ENCODE data around the gene CILP2. TPM values are rescaled to one million over a fixed set of nuclear protein-coding genes. Genes with fewer than 3 reads are reported as not detected.

Gene CILP2
- total and polyA plus RNA-seq, 2 of the 8 experiments (the other 6 are each of a cell fraction or from before 2014, with no cell fraction given), result 4.4 to 5.8 TPM

DNA sequence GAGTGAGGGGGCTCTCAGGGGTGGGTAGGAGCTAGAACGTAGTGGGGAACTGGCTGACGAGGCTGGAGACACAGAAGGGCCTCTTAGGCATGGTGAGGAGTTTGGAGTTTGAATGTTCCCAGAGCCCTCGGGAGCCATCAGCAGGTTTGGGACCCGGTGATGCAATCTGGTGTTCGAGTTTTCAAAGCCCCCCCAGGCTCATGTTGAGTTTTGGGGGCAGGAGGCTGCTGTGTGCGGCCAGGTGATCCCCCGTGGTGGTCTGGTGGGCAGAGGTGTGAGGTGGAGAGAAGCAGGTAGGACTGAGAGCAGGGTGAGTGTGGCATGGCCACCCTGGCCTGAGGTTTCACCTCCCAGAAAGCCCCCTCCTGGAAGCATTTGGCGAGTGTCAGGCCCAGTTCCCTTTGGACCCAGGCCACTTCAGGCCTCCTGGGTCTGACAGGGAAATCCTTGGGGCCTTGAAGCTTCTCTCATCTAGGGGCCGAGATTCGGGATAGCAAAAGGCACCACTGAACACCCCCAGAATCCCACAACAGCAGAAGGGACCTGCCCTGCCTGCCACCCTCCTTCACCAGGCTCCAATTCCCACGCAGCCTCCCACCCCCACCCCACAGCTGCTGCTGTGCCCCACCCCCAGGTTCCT is 8.2 kb upstream of the CILP2 start:
- H3K23me2 ChIP-seq (ENCODE audit: low read depth, low read length), result no peaks in the 10 kb centered on the region
- peaks cover 0 to 3% (median 3%) of the 10 kb centered on the region in 4 experiments; a peak in 3 of 7 replicates for H3K4me1 ChIP-seq (replicated peaks in 1 of 4; ENCODE audit: control insufficient read depth in 3 of 4, insufficient read depth in 4 of 4, low read length in 3 of 4)
- H3K4me3 ChIP-seq (ENCODE audit: extremely low read depth in 1 of 4, insufficient read depth in 2 of 4, low read depth in 3 of 4, low read length in 4 of 4), result no peak overlapping the region
- no peaks in the 10 kb centered on the region for H3K9me3 ChIP-seq (ENCODE audit: insufficient read depth in 2 of 2, low read depth in 1 of 2, low read length in 1 of 2)
- H3K79me2 ChIP-seq (ENCODE audit: control insufficient read depth in 1 of 2, insufficient read depth in 2 of 2, low read length in 2 of 2), result no peaks in the 10 kb centered on the region
- ChIA-PET CTCF (ENCODE audit: partially characterized antibody) (interaction anchor here (0.6 to 6.7 kb wide), 15 partner anchors 8 to 1021 kb away, joined by 3 to 181 read pairs (median 4); partner anchors contain the start of genes GMIP and TSSK6), POLR2A (ENCODE audit: partially characterized antibody) (interaction anchor here (0.6 to 3.5 kb wide), 17 partner anchors 8 to 197 kb away, joined by 3 to 34 read pairs (median 3); partner anchors contain the start of genes GATAD2A, GMIP, LPAR2 and NDUFA13)
- H3K36me3 ChIP-seq (ENCODE audit: control insufficient read depth in 2 of 4, insufficient read depth in 4 of 4, low read length in 3 of 4), result peaks cover 0 to 24% (median 10%) of the 10 kb centered on the region in 4 experiments; a peak in 6 of 8 replicates
- 89% methylated on average over 9 of the region's 11 CpGs; no CpG with 5 or more reads in 1 of the 2 experiments for WGBS, 2 experiments (ENCODE audit: extremely low coverage in 1 of 2, insufficient coverage in 1 of 2, insufficient read length in 1 of 2, insufficient replicate concordance in 2 of 2, low coverage in 1 of 2, low lambda C conversion rate in 2 of 2, missing lambda C conversion rate in 1 of 2)
- no peak overlapping the region for H3K9ac ChIP-seq (replicated peaks in 1 of 4; ENCODE audit: extremely low read depth in 1 of 4, low read depth in 3 of 4, low read length in 3 of 4)
- no peak overlapping the region for H3K4ac ChIP-seq (replicated peaks; ENCODE audit: insufficient read length, low read depth, low read length)
- no peak overlapping the region for H2BK12ac ChIP-seq (ENCODE audit: low read depth, low read length)
- no peak overlapping the region for H3K27ac ChIP-seq (ENCODE audit: low read depth, low read length)
- no peak for DNase-seq (ENCODE audit: low read depth in 1 of 2, low spot score in 2 of 2)
- H3K79me1 ChIP-seq (ENCODE audit: low read depth, low read length), result peaks cover 8% of the 10 kb centered on the region
- H2BK20ac ChIP-seq (ENCODE audit: low read length), result no peak overlapping the region
- H3K4me2 ChIP-seq (ENCODE audit: insufficient read depth in 1 of 2, low read depth in 2 of 2, low read length in 2 of 2), result no peak overlapping the region
- H2BK5ac ChIP-seq (ENCODE audit: low read depth, low read length), result no peak overlapping the region
- no peak overlapping the region for H4K91ac ChIP-seq (replicated peaks; ENCODE audit: insufficient read length, low read length)
- no peak overlapping the region for H2BK15ac ChIP-seq (ENCODE audit: low read length)
- H4K8ac ChIP-seq (ENCODE audit: extremely low read depth, insufficient read depth, low read length), result no peak overlapping the region
- no peak overlapping the region for H4K5ac ChIP-seq (ENCODE audit: insufficient read length, low read depth, low read length)
- TF ChIP-seq SIN3A (conservative IDR thresholded peaks at IDR 0.05 in 1 of 2, IDR thresholded peaks at IDR 0.05 in 1 of 2; ENCODE audit: low read depth in 1 of 2, low read length in 2 of 2), result 0 out of 4 replicates have a peak, but pooled peaks of 1 of the 2 experiments have one; percentile 10
- TF ChIP-seq TAF1 (IDR thresholded peaks at IDR 0.05; ENCODE audit: low read depth, low read length), result no peak
- H2AFZ ChIP-seq (ENCODE audit: low read length), result no peak overlapping the region
- no peak overlapping the region for H3K18ac ChIP-seq (ENCODE audit: extremely low read depth, low read length)
- no peak overlapping the region for H3K56ac ChIP-seq (replicated peaks; ENCODE audit: insufficient read length, low read depth, low read length)
- H3K14ac ChIP-seq (ENCODE audit: insufficient read length), result no peak overlapping the region
- FAIRE-seq, result no peak
- no peaks in the 10 kb centered on the region; a peak in 1 of 7 replicates for H3K27me3 ChIP-seq (replicated peaks in 1 of 4; ENCODE audit: control insufficient read depth in 3 of 4, extremely low read depth in 1 of 4, insufficient read depth in 3 of 4, low read length in 3 of 4)
- H2AK5ac ChIP-seq (ENCODE audit: low read depth, low read length), result no peak overlapping the region
- peaks cover 9 to 31% of the 10 kb centered on the region in 2 experiments for H4K20me1 ChIP-seq (replicated peaks in 1 of 2; ENCODE audit: control insufficient read depth in 1 of 2, insufficient read depth in 2 of 2, low read length in 2 of 2)
- no peak overlapping the region for H2BK120ac ChIP-seq (replicated peaks; ENCODE audit: low read depth, low read length)
- H3K23ac ChIP-seq (ENCODE audit: insufficient read length), result no peak overlapping the region

All from H1 (cell line).